Measurements from ENCODE around the gene D2HGDH.

Gene D2HGDH

DNA sequence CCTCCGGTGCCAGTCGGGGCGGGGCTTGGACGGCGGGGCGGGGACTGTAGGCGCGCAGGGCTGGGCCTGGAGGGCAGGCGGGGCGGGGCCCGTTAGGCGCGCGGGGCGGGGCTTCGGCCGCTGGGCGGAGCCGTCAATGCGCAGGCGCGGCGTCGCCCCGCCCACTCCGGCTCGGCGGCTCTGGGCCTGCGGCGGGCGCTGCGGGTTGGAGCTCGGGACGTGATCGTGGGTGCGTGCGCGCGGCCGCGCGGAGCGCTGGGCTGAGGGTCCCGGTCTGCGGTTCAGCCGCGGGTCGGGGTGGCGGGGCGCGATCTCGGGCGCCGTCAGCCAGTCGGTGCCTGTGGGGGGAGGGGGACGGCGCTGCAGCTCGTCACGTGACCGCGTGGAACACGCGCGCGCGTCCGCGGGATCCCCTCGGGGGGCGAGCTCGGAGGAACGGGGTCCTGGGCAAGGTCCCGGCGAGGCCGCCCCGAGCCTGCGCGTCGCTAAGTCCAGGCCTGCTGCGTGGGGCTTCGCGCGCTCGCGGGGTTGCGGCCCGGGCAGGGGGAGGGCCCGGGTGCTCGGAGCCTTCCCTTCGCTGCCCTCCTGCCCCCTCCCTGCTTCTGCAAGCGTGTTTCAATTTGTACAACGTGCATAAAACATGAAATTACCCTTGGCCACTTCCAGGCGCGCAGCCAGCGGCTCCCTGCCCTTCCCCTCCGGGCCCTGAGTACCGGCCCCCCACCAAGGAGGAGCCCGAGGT, at the start of gene D2HGDH:
Gene D2HGDH (plus strand): TSS at position 164 of the 742 bp plus-strand sequence. CDS start 595 bp downstream, outside the sequence.
- peak; percentile 91 for DNase-seq (ENCODE audit: low spot score)

DNA sequence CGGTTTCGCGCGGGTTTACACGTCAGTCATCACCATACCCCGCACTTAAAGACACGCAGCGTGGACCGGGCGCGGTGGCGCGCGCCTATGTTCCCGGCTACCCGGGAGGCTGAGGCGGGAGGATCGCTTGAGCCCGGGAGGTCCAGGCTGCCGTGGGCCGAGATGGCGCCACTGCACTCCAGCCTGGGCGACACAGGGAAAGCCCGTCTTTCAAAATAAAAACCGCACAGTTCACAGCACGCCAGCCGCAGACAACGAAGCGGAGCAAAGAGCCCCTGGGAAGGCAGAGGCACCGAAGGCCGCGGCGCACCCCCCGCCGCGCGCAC, 48.1 kb upstream of the D2HGDH start:
- DNase-seq (ENCODE audit: low spot score), result no peak

DNA sequence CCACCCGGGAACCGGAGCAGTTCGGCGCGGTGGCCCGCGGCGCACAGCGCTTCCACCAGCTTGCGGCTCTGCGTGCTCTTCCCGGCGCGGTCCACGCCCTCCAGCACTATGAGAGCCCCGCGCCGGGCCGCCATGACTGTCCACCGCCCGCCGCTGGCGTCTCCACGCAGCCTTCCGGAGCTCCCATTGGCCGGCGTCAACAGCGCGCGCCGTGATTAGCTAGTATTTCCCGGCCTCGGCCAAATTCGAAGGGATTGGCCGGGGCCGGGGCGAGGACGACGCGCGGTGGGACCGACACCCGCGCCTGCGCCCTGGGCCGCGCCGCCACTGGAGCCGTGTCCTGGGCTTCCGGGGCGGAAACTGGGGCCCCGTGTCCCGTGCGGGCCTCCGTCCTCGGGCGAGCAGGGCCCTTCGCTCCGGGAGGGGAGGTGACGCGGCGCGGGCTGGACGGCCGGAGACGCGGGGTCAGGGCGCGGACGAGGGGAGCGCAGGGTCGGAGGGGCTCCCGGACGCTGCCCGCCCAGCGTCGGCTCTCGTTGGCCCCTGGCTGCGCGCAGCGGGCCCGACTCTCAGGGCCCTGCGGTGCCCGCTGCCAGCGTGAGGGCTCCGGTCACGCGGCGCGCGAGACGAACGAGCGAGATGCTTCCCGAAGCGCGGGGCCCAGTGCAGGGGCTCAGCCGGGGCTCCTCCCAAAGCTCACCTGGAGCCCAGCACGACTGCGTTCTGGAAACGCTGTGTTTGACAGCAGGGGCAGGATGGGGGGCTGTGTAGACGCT, 47.6 kb upstream of the D2HGDH start, which contains the start of gene DTYMK:
Gene DTYMK (minus strand): TSS at position 166 of the 776 bp plus-strand sequence. CDS start 32 bp downstream, at position 134.
- peak; percentile 96 for DNase-seq (ENCODE audit: low spot score)

DNA sequence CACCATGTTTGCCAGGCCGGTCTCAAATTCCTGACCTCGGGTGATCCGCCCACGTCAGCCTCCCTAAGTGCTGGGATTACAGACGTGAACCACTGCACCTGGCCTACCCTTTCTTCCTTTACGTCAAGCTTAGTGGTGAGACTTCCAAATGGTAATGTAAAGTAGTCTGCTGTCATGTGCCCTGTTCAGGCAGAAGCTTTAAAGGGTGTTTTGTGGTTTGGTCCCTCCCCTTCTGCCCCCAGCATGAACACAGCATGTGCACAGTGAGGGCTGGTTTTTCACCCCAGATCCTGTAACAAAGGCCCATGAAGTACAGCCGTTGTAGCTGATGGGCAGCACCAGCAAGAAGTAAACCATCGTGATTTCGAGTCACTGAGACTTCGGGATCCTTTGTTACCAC, 45.1 kb upstream of the D2HGDH start:
- DNase-seq (ENCODE audit: low spot score), result no peak

DNA sequence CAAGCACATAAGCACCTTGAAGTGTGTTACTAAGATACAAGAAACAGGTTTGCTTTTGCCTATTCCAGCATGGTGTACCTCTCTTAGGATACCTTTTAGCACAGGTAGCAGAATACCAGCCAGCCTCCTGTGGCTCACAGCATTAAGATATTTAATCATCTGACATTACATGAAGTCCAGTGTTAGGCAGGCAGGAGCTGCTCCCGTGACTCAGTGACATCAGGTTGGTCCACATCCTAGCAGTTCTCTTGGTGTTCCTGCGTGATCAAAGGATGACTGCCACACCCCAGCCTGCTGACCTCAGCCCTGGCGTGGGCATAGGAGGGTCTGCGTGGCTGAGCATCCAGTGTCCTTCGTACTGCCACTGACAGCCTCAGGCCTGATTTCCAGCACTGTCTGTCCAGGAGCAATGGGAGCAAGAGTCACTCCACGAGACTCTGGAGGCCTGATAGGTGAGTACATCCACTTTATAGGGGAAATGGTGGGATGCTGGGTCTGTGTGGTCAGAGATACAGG, 44.2 kb upstream of the D2HGDH start:
- DNase-seq (ENCODE audit: low spot score), result no peak

DNA sequence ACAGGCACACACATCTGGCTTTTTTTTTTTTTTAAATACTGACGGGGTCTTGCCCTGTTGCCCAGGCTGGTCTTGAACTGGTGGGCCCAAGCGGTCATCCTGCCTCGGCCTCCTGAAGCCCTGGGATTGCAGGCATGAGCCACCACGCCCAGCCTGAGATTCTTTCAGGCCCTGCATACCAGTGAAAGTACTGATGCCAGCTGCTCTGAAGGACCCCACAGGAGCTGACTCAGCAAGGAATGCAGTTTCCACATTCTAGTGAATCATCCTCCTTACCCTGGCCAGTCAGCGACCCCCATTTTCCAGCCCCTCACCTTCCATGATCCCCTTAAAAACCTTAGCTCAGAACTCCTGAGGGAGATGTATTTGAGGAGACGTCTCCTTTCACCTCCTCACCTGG, 42.0 kb upstream of the D2HGDH start:
- DNase-seq (ENCODE audit: low spot score), result no peak

DNA sequence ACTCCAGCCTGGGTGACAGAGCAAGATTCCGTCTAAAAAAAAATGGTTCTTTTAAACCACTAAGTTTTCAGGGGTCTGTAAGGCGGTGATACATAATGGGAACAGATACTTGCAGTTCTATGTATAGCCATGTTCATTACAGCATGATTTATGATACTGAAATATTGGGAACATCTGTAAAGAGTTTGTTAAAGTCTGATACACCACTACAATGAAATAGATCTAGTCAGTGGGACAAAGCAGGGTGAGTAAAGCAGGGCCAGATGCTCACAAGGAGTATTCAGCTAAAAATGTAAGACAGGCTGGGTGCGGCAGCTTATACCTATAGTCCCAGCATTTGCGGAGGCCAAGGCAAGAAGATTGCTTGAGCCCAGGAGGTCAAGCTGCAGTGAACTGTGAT, 38.8 kb upstream of the D2HGDH start:
- DNase-seq (ENCODE audit: low spot score), result no peak

DNA sequence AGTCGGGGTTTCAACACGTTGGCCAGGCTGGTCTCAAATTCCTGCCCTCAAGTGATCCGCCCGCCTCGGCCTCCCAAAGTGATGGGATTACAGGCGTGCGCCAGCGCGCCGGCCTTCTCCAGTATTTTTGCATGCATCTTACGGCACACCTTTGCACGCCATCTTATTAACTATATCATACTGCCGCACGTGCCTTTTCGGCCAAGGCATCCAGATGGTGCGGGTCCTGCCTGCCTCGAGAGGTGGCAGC, 33.4 kb upstream of the D2HGDH start:
- no peak for DNase-seq (ENCODE audit: low spot score)

DNA sequence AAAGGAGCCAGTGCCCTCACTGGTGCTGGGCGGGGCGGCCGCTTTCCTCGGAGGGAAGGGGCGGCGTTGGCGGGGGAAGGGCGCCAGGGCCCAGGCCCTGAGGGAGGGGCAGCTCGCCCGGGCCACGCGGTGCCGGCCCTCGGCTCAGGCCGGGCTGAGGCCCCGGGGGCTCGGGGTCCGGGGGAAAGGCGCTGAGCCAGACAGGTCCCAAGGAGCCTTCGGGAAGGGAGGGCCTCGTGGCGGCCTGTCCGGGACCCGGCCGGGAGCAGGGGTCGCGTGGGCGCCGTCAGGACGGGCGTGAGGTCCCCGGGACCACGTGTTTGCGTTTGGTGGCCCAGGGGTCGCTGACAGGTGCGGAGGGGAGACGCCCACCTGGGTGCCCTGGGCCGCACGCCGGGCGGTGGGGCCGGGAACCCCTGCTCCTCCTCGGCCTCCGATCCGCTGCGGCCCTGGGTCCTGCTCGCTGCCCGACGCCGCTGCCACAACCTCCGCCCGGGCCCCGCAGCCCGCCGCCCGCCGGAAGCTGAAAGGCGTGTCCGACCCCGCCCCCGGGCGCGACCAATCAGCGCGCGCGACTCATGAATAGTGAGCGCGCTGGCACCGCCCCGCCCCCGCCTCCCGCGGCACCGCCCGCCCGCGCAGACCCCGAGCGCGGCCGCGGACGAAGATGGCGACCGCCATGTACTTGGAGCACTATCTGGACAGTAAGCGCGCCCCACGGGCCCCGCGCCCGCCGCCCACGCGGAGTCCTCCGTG, 32.9 kb upstream of the D2HGDH start, which contains the start of gene ING5:
Gene ING5 (plus strand): TSS at position 641 of the 756 bp plus-strand sequence. CDS start 27 bp downstream, at position 668.
- DNase-seq (ENCODE audit: low spot score), result peak; percentile 96

DNA sequence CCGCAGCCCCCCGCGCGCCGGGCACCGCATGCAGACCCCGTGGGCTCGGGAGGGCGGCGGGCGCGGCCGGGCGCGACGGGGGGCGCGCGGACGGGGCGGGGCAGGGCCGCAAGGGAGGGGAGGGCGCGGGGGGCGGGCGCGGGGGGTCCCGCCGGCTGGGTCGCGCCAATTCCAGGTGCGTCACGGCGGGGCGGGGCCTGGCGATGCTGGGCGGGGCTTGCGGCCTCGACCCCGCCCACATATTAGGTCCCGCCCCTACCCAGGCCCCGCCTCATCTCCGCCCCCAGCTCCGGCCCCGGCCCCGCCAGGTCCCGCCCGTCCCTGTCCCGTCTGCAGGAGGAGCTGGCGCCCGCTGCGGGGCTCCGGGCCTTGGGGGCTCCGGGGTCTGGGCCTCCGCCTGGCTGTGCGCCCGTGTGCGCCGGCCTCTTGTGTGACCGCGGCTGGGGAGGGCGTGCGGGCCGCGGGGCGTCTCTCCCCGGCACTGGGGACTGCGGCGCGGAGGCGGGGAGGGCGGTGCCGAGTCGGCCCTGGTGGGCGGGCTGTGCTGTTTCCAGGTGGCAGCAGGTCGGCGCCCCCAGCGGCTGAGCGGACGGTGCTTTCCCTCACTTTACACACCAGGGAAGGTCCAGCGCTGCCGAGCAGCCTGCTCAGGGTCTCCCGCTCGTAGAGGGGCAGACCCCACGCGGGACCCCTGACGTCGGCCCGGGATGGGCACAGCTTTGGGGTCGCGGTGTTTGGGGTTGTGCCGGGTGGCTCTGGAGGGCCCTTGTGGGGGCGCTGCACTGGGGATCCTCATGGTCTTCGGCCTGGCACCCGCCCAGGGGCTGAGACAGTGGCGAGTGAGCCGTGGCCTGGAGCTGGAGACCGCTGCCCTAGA, 32.0 kb upstream of the D2HGDH start:
- peak; percentile 85 for DNase-seq (ENCODE audit: low spot score)

DNA sequence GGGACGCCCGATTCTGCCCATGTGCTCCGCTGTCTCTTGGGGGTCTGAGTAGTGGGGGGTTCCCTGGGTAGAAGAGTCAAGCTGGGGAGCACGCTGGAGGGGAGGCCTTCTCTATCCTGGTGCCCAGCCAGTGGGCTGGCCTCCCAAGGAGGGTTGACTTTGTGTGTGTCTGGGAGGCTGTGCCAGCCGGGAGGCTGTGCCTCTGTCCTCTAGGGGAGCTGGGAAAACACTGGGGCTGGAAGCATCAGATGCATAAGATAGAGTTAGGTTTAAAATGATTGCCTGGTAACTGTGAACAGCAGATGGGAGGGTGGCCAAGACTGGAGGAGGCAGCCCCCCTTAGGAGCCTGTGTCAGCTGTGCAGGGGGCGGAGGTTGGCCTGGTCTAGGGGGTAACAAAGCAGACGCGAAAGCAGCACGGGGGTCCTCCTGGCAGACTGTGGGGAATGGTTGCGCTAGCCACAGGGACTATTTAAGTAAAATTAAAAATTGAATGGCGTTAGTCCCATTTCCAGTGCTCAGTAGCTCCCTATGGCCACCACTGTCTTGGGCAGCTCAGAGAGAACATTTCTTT, 31.3 kb upstream of the D2HGDH start:
- no peak for DNase-seq (ENCODE audit: low spot score)

DNA sequence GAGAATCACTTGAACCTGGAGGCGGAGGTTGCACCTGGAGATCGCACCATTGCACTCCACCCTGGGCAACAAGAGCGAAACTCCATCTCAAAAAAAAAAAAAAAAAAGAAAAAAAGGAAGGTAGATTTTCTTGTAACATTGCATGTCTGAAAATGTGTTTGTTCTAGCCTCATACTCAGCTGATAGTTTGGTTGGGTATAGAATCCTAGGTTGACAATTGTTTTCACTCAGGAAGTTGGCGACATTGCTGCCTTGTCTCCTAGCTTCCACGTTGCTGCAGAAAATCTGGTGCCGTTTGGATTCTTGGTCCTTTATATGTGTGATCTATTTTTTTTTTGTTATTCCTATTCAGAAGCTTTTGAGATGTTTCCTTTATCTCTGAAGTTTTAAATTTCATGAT, 27.9 kb upstream of the D2HGDH start:
- DNase-seq (ENCODE audit: low spot score), result no peak

DNA sequence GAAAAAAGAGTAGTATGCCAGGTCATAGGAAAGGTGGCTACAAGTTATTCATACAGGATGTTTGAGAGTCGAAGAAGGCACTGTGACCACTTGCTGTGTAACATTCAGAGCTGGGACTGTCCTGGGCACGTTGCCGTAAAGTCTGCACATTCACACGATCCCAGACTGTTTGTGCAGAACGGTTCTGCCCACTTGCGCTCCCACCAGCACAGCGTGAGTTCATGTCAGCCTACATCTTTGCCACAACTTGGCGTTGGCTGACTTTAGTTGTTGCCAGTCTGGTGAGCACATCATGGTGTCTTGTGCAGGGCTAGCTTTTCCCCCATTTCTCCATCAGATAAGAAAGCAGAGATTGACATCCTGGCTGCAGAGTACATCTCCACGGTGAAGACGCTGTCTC, 25.6 kb upstream of the D2HGDH start:
- DNase-seq (ENCODE audit: low spot score), result no peak

DNA sequence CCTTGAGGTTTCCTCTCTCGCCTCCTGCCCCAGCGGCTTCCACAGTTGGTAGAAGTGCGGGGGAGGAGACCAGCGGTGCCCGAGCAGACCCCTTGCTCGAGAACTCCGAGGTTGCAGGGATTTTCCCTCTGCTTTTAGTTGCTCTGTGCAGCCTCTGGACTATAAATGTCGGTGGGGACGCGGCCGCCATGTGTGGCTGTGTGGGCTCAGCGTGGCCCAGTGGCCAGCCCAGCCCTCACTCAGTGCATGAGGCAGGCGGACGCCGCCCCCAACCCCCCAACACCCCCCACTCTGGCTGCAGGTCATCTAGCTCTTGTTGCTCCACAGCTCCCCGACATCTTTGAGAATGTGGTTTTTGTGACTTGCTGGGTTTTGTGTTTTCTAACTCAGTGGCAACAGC, 15.3 kb upstream of the D2HGDH start:
- no peak for DNase-seq (ENCODE audit: low spot score)

DNA sequence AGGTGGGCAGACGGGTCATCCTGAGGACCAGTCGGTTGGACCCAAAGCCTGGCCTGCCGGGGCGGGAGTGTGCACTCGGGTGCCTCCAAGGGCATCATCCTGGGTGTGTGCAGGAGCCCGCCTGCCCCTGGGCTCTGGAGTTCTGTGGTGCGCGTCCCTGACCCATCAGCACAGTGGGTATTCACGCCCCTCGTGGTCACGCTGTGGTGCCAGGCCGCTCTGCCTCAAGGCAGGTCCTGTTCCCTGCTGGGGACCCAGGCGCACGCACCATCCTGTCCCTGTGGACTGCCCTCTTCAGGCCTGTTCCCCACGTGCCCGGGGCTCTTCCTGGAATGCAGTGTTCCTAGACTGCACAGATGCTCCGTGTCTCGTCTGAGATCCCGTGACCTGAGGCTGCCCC, 14.3 kb upstream of the D2HGDH start:
- DNase-seq (ENCODE audit: low spot score), result no peak

DNA sequence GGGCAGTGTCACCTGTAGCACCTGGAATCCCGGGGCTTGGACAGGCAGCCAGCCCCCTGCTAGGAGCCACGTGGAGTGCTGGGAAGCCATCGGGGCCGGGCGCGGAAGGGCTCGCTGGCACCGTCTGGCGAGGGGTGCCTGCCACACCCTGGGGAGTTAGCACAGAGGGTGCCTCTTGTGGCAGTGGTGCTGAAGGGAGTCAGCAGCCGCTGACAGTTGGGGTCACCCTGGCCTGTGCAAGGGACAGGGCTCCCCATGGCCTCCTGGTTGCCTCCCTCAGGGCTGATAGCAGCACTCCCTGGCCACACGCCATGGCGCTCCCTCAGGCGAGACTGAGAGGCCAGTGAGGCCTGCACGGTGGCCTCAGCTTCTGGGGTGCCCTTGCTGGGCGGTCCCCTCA, 13.9 kb upstream of the D2HGDH start:
- DNase-seq (ENCODE audit: low spot score), result no peak

DNA sequence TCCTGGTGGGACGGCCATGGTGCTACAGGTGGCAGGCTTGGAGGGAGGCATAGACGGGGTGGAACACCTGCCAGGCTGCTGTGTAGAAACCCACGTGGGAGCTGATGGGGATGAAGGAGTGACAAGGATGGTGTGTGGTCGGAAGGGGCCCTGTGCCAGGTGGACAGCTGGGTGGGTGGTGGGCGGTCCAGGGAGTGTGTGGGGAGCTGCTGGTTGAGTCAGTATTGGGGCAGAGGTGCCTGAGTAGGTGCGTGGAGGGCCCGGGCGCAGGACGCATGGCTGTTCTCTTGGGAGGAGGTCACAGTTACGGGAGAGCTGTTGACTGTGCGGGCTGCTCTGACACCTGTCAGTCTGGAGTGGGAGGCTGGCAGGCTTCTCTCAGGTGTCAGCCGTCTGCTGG, 12.6 kb upstream of the D2HGDH start:
- no peak for DNase-seq (ENCODE audit: low spot score)

DNA sequence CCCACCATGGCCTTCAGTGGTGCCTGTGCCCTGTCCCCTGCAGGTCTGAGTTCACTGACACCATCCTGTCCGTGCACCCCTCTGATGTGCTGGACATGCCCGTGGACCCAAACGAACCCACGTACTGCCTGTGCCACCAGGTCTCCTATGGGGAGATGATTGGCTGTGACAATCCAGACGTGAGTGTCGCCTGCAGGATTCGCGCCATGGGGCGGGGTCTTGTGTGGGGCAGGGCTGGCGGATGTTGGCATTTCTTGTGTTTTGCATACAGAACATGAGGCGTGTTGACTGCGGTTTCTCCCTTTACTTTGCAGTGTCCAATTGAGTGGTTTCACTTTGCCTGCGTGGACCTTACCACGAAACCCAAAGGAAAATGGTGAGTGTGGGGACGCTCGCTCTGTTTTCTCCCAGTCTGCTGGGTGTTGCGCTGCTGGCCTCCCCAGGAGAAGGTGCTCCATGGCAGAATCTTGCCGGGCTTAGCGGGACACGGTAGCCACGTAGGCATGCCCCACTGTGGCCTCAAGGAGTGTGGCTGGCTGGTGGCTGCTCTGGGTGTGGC, 11.5 kb upstream of the D2HGDH start:
- no peak for DNase-seq (ENCODE audit: low spot score)

DNA sequence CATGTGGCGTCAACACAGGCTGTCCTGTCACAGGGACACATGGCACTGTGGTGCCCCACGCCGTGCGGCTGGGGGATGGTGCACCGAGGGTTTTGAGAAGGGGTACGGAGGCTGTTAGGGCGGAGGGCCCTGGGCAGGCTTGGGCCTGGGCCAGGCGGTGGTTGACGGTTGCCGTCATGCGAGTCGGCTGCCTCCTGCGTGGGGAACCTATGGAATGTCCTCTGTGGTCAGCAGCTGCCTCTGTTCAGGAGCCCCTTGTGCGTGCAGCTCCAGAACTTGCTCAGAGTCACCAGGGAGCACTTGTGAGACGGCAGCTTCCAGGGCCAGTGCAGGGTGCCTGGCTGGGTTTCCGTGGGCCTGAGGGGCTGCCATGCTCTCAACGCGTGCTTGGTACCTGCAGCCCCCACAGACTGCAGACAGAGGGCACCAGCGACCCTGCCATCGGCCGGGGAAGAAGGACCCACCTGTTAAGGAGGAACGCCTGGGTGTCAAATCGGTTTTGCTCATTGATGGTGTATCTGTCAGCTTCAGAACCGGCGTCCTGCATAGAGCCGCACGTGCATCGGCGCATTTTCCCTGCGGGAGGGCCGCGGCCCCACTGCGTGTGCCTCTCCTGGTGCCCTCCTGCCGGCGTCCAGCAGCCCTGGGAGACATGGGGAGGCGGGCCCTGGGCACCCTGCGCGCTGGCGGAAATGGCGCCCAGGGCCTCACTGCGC, 10.0 kb upstream of the D2HGDH start:
- DNase-seq (ENCODE audit: low spot score), result peak; percentile 28

Data from CD4-positive, alpha-beta T cell treated with Interleukin-15 for 4 hours (primary cell).